Right atrium auricular region (tissue), 2 donors: ENCODE measurements around the gene RAD51B. TPM values are rescaled to one million over a fixed set of nuclear protein-coding genes. Genes with fewer than 3 reads are reported as not detected.

Source experiments
- DNase-seq: peaks from one replicate; pipeline ENCODE4 v3.0.0-alpha.2; 2019; ENCODE audit warnings: low spot score
- H3K27ac ChIP-seq, 2 donors: fragments of 200-600 bp; sonication (generic); 1 replicate in 1 of 2; 2 replicates in 1 of 2; pipeline ENCODE4 v1.5.1; 2016 to 2019
- H3K27me3 ChIP-seq, 2 donors: fragments of 200-600 bp; sonication (generic); one replicate each; pipeline versions ENCODE4 v1.5.1 to v1.6.0; 2017 to 2019
- H3K36me3 ChIP-seq: fragments of 200-600 bp; sonication (generic); one replicate; pipeline ENCODE4 v1.5.1; 2016
- H3K4me1 ChIP-seq, 2 donors: fragments of 200-600 bp; sonication (generic); one replicate each; pipeline versions ENCODE4 v1.5.1 to v1.6.0; 2017 to 2019
- H3K4me3 ChIP-seq, 2 donors: fragments of 200-600 bp; sonication (generic); 1 replicate in 1 of 2; 2 replicates in 1 of 2; pipeline ENCODE4 v1.5.1; 2017 to 2019; ENCODE audit warnings: mild to moderate bottlenecking in 1 of 2, moderate library complexity in 1 of 2
- H3K9me3 ChIP-seq, 2 donors: fragments of 200-600 bp; sonication (generic); one replicate each; pipeline ENCODE4 v1.5.1; 2019
- total RNA-seq, 2 donors: library from RNA; depleted of rRNA; stranded (reverse); fragments of >200 nt; gene quantifications; one replicate each; pipeline ENCODE4 v1.1.0, GENCODE V29; 2016
- TF ChIP-seq, protein P1 (sequence below), 2 donors: fragments of 200-600 bp; sonication (generic); IDR thresholded peaks; one replicate each; pipeline ENCODE4 v1.5.1; 2019; ENCODE audit warnings: antibody characterized with exemption in 2 of 2

The RAD51B gene
- total RNA-seq, 2 donors from 2014 or later, result 1.2 to 1.5 TPM

- Histone ChIP-seq H3K36me3 (no peaks in the 10 kb centered on the region), H3K4me1 (peaks cover 4 to 52% of the 10 kb centered on the region in 2 donors), H3K9me3 (no peaks in the 10 kb centered on the region), H3K4me3 (no peak overlapping the region), H3K27me3 (no peaks in the 10 kb centered on the region), H3K27ac (peak overlapping the region in 1 of 2 donors; percentile 85)
- TF ChIP-seq, protein P1, sequence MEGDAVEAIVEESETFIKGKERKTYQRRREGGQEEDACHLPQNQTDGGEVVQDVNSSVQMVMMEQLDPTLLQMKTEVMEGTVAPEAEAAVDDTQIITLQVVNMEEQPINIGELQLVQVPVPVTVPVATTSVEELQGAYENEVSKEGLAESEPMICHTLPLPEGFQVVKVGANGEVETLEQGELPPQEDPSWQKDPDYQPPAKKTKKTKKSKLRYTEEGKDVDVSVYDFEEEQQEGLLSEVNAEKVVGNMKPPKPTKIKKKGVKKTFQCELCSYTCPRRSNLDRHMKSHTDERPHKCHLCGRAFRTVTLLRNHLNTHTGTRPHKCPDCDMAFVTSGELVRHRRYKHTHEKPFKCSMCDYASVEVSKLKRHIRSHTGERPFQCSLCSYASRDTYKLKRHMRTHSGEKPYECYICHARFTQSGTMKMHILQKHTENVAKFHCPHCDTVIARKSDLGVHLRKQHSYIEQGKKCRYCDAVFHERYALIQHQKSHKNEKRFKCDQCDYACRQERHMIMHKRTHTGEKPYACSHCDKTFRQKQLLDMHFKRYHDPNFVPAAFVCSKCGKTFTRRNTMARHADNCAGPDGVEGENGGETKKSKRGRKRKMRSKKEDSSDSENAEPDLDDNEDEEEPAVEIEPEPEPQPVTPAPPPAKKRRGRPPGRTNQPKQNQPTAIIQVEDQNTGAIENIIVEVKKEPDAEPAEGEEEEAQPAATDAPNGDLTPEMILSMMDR (IDR thresholded peaks at IDR 0.05), result no peak
- DNase-seq, result no peak
Measured at GRCh38 chr14:68251769-68252100, 432.2 kb downstream of the RAD51B start.

DNA sequence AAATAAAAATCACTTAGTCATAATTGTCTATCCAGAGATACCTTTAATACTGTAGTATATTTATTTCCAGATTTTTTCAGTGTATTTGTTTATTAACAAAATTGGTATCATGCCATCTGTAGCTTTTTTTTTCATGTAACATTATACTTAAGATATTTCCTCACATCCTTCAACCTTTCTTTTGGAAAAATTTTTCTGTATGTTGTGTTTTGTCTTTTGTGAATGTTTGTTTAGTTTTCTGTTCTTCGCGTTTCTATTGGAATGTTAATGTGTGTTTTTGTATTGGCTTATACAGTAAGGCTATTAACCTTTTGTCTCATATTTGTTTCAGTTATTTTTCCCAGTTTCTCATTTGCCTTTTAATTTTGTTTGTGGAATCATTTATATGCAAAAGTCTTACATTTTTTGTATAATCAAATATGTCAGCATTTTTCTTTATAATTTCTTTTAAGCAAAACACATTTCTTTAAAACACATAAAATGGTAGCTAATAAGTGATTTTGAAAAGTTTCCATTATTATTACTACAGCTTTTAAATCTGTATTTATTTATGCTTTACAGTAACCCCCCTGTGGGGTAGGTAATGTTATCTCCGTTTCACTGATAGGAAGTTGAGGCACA lies 433.7 kb downstream of the RAD51B start:
- peaks cover 0 to 37% of the 10 kb centered on the region in 2 donors for H3K4me1 ChIP-seq
- no peak overlapping the region for H3K27ac ChIP-seq
- TF ChIP-seq, protein P1 (IDR thresholded peaks at IDR 0.05), result no peak

DNA sequence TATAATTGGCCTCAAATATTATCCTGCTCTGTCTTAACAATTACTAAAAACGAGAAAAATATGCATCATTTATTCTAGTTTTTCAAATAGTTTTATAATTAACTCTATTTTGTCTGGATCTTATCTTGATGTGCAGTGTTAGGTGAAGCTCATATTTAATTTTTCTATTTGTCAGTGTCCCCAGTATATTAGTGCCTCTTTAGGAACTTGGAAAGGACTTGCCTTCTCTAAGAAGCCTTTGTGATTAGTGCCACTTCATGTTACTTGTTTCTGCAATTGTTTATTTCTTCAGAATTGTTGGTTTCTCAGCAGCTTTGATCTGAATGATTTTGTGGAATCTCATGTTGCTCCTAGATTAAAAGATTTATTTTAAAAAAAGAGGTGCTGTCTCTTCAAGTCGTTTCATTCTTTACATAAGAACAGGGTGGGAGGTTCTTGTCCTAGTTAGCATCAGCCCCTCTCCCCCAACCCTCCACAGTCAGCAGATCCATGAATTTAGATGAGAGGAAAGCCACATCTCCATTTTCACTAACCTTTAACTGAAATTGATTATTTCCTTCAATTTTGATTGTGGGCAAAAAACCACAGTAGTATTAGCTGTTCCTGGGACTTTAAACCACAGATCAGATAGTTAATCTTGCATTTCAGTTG lies 434.4 kb downstream of the RAD51B start:
- Histone ChIP-seq H3K27me3 (no peaks in the 10 kb centered on the region), H3K4me3 (no peak overlapping the region), H3K9me3 (no peaks in the 10 kb centered on the region), H3K4me1 (peaks cover 0 to 30% of the 10 kb centered on the region in 2 donors), H3K36me3 (no peaks in the 10 kb centered on the region), H3K27ac (no peak overlapping the region)
- DNase-seq, result no peak
- TF ChIP-seq, protein P1 (IDR thresholded peaks at IDR 0.05), result no peak

More for the DNA sequence above, 433.7 kb downstream of the RAD51B start:
- no peak for DNase-seq
- no peaks in the 10 kb centered on the region for H3K27me3 ChIP-seq
- H3K36me3 ChIP-seq, result no peaks in the 10 kb centered on the region
- no peaks in the 10 kb centered on the region for H3K9me3 ChIP-seq
- H3K4me3 ChIP-seq, result no peak overlapping the region

DNA sequence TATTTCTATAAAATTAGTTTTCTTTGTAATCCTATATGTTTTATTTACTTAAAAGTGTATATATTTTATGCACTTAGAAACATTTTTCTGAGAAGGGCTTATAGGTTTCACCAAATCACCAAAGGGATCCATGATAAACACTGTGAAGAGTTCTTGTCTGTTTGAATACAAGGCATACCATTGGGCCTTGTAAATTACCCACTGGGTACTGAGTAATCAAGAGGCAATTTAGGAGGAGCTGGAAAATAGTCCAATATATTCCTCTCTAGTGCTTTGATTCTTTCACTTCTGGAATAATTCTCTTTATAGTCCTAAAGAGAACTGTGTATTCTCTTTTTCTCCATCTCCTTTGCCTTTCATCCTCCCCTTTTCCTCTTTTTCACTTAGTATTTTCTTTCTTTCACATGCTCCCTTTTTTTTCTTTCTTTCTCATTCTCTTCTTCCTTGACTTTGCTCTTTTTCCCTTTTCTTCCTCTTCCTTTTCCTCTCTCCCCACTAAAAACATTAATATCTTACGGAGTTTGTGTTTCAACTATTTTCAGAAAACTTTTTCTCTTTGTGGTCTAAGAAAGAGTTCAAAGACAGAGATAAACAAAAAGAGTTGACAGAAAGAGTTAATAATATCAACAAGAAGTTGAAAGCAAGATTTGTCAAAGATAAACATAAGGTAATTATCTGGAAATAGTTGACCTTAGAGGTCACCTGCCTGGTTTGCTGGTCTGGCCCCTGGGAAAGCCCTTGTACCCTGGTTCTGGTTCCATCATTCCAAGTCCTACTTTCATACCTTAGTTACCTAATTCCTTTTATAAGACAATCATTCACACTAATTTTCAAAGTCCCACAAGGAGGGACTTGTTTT lies 435.3 kb downstream of the RAD51B start:
- Histone ChIP-seq H3K27me3 (no peaks in the 10 kb centered on the region), H3K9me3 (no peaks in the 10 kb centered on the region), H3K36me3 (no peaks in the 10 kb centered on the region), H3K27ac (no peak overlapping the region), H3K4me3 (no peak overlapping the region), H3K4me1 (peaks cover 0 to 21% of the 10 kb centered on the region in 2 donors)
- no peak for DNase-seq
- TF ChIP-seq, protein P1 (IDR thresholded peaks at IDR 0.05), result no peak

DNA sequence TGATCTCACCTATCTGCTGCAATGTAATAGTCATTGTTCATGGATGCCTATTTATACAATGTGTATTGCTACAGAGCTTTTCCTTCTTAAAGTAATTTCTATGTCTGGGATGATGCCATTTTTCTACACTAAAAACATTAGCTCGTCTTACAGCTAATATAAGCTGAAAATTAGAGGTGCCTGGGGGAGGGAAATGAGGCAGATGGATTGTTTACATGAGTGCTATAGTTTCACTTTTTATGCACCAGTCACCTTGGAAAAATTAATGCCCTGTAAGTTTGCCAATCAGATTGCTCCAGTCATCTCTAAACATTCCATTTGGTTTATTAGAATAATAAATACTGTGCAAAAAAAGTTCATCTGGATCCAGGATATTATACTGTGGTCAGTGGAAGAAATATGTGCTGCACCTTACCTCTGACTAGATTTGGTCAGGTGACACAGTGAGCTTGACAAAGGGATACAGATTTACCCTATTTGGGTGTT lies 436.2 kb downstream of the RAD51B start:
- no peak overlapping the region for H3K27ac ChIP-seq
- H3K4me3 ChIP-seq, result no peak overlapping the region
- H3K4me1 ChIP-seq, result peaks cover 0 to 12% of the 10 kb centered on the region in 2 donors
- TF ChIP-seq, protein P1 (IDR thresholded peaks at IDR 0.05), result no peak
- H3K36me3 ChIP-seq, result no peaks in the 10 kb centered on the region
- no peak for DNase-seq
- no peaks in the 10 kb centered on the region for H3K27me3 ChIP-seq
- no peaks in the 10 kb centered on the region for H3K9me3 ChIP-seq
